Measurements from ENCODE around the gene PTPN1.
A peak's percentile ranks its signal among the peaks of the same experiment; 100 is the strongest.
"Not testable (repeated sequence)": the region's sequence is repeated elsewhere in the genome, so short reads cannot be mapped to it uniquely, and the experiment has no call there.

The PTPN1 gene

GRCh38 chr20:50594231-50594590 is 84.0 kb downstream of the PTPN1 start:
- ATAC-seq: peak in 1 of 2 donors; percentile 5

GRCh38 chr20:50594591-50595432 is 84.6 kb downstream of the PTPN1 start:
- peak; percentile 11 to 27 for ATAC-seq

GRCh38 chr20:50595433-50595895 is 85.3 kb downstream of the PTPN1 start:
- no peak for ATAC-seq

GRCh38 chr20:50595988-50596693 is 86.0 kb downstream of the PTPN1 start:
- no peak for ATAC-seq

GRCh38 chr20:50596694-50597021 is 86.5 kb downstream of the PTPN1 start:
- ATAC-seq: no peak

- ATAC-seq: no peak
Measured at GRCh38 chr20:50597406-50597969, 87.3 kb downstream of the PTPN1 start.

GRCh38 chr20:50598074-50598473 is 87.9 kb downstream of the PTPN1 start:
- no peak for ATAC-seq

- not testable (repeated sequence) for ATAC-seq
Measured at GRCh38 chr20:50598768-50599167, 88.6 kb downstream of the PTPN1 start.

GRCh38 chr20:50600281-50600895 is 90.2 kb downstream of the PTPN1 start:
- no peak for ATAC-seq

GRCh38 chr20:50601511-50602431 is 91.6 kb downstream of the PTPN1 start:
- ATAC-seq: no peak

GRCh38 chr20:50602432-50603088 is 92.4 kb downstream of the PTPN1 start:
- no peak for ATAC-seq

GRCh38 chr20:50604451-50604850 is 94.3 kb downstream of the PTPN1 start:
- no peak for ATAC-seq

GRCh38 chr20:50605136-50605535 is 95.0 kb downstream of the PTPN1 start:
- no peak for ATAC-seq

GRCh38 chr20:50607436-50607835 is 97.3 kb downstream of the PTPN1 start:
- ATAC-seq: no peak

- ATAC-seq: no peak
Measured at GRCh38 chr20:50607850-50608749, 97.9 kb downstream of the PTPN1 start.

GRCh38 chr20:50608750-50609104 is 98.5 kb downstream of the PTPN1 start:
- no peak for ATAC-seq

GRCh38 chr20:50609438-50609989 is 99.3 kb downstream of the PTPN1 start:
- ATAC-seq: no peak

GRCh38 chr20:50610212-50610718 is 100.1 kb downstream of the PTPN1 start:
- ATAC-seq: no peak

- no peak for ATAC-seq
Measured at GRCh38 chr20:50611128-50611810, 101.1 kb downstream of the PTPN1 start.

Data from activated CD4-positive, CD25-positive, alpha-beta regulatory T cell treated with anti-CD3 and anti-CD28 coated beads, Interleukin-2, amount 50 U/mL, for 24 hours (primary cell).